Testis (tissue), 3 donors: Measurements from ENCODE around the gene TREH. TPM values are rescaled to one million over a fixed set of nuclear protein-coding genes. Genes with fewer than 3 reads are reported as not detected.

ENCODE experiments used
- DNase-seq: peaks from one replicate; pipeline ENCODE4 v3.0.0-alpha.2; 2019
- H3K27ac ChIP-seq, 2 donors: fragments of 200-600 bp; sonication (generic); one replicate each; pipeline ENCODE4 v1.5.1; 2019
- H3K27me3 ChIP-seq: fragments of 200-600 bp; sonication (generic); one replicate; pipeline ENCODE4 v1.5.1; 2019
- H3K36me3 ChIP-seq: fragments of 200-600 bp; sonication (generic); one replicate; pipeline ENCODE4 v1.5.1; 2017; ENCODE audit warnings: low read depth; ENCODE audit errors: missing control alignments
- H3K4me1 ChIP-seq: fragments of 200-600 bp; sonication (generic); one replicate; pipeline ENCODE4 v1.5.1; 2019
- H3K4me3 ChIP-seq, 2 donors: fragments of 200-600 bp; sonication (generic); one replicate each; pipeline ENCODE4 v1.5.1; 2017 to 2019
- H3K9me3 ChIP-seq: fragments of 200-600 bp; sonication (generic); one replicate; pipeline ENCODE4 v1.5.1; 2017
- CTCF ChIP-seq, 3 experiments: fragments of 450-650 bp in 2 of 3; fragments of 200-600 bp in 1 of 3; sonication (generic) in 1 of 3; IDR thresholded peaks; one replicate each; pipeline ENCODE4 v1.5.1; 2016 to 2019; ENCODE audit warnings: antibody characterized with exemption in 3 of 3, mild to moderate bottlenecking in 2 of 3, moderate library complexity in 1 of 3
- POLR2A ChIP-seq: fragments of 450-650 bp; IDR thresholded peaks from one replicate; pipeline ENCODE4 v1.6.1; 2017; ENCODE audit warnings: antibody characterized with exemption, mild to moderate bottlenecking, moderate library complexity
- WGBS, 2 donors: methylation state at CpG; one replicate each; pipeline ENCODE4 v1.1.5; 2018; 5-methylcytosine and 5-hydroxymethylcytosine counted together
- intact Hi-C: fragments of 100-400 bp; cut with DNase I; formaldehyde crosslinking; loops from one replicate; pipeline ENCODE4 v1.15.1; 2023; ENCODE audit warnings: low total_unique reads
- polyA plus RNA-seq: library from polyadenylated mRNA; stranded (reverse); fragments of 350-450 nt; fragmentation: Illumina TruSeq; extraction: RNeasy Lipid Tissue Mini Kit (QIAGEN cat#74804); gene quantifications from one replicate; pipeline ENCODE4 v1.2.3, GENCODE V29; 2014; ENCODE audit warnings: low read depth, low replicate concordance; ENCODE audit not compliant: insufficient read depth
- total RNA-seq, 2 donors: library from RNA; depleted of rRNA; stranded (reverse); fragments of >200 nt; gene quantifications; one replicate each; pipeline ENCODE4 v1.2.3, GENCODE V29; 2016

The TREH gene
- total and polyA plus RNA-seq, 3 donors from 2014 or later, result 0.62 to 4.0 (median 1.7) TPM

GRCh38 chr11:118619444-118620197 is 59.8 kb downstream of the TREH start:
- Histone ChIP-seq H3K27ac (peak overlapping the region; percentile 15 to 69), H3K27me3 (no peaks in the 10 kb centered on the region), H3K9me3 (no peaks in the 10 kb centered on the region), H3K4me3 (no peak overlapping the region), H3K4me1 (peaks cover 52% of the 10 kb centered on the region), H3K36me3 (no peaks in the 10 kb centered on the region)
- no peak for TF ChIP-seq POLR2A
- no peak for TF ChIP-seq CTCF (IDR thresholded peaks at IDR 0.05)
- intact Hi-C loops, result no loop called here
- DNase-seq, result no peak
- WGBS, 2 donors, result 50 to 51% methylated on average over 6 of the region's 6 CpGs

GRCh38 chr11:118618991-118619375 is 60.5 kb downstream of the TREH start:
- TF ChIP-seq POLR2A, result no peak
- no peak for TF ChIP-seq CTCF (IDR thresholded peaks at IDR 0.05)
- 19% methylated on average over 4 of the region's 4 CpGs for WGBS, 2 donors
- peak; percentile 66 for DNase-seq
- no peaks in the 10 kb centered on the region for H3K9me3 ChIP-seq
- intact Hi-C loops, result no loop called here
- H3K4me3 ChIP-seq, result no peak overlapping the region
- H3K4me1 ChIP-seq, result peaks cover 52% of the 10 kb centered on the region
- peak overlapping the region; percentile 15 to 69 for H3K27ac ChIP-seq
- H3K36me3 ChIP-seq, result no peaks in the 10 kb centered on the region
- no peaks in the 10 kb centered on the region for H3K27me3 ChIP-seq

GRCh38 chr11:118618115-118618990 is 61.1 kb downstream of the TREH start:
- peak overlapping the region; percentile 15 to 69 for H3K27ac ChIP-seq
- H3K9me3 ChIP-seq, result no peaks in the 10 kb centered on the region
- no peaks in the 10 kb centered on the region for H3K27me3 ChIP-seq
- WGBS, 2 donors, result 34 to 41% methylated on average over 10 to 11 of the region's 11 CpGs
- peak; percentile 78 for DNase-seq
- TF ChIP-seq POLR2A (no peak), CTCF (IDR thresholded peaks at IDR 0.05) (no peak)
- H3K4me3 ChIP-seq, result no peak overlapping the region
- intact Hi-C loops, result no loop called here
- H3K36me3 ChIP-seq, result no peaks in the 10 kb centered on the region
- H3K4me1 ChIP-seq, result peaks cover 52% of the 10 kb centered on the region

- intact Hi-C loops, result no loop called here
- H3K4me3 ChIP-seq, result no peak overlapping the region
- no peaks in the 10 kb centered on the region for H3K27me3 ChIP-seq
- peaks cover 35% of the 10 kb centered on the region for H3K4me1 ChIP-seq
- no peak for DNase-seq
- no peak overlapping the region for H3K27ac ChIP-seq
- no peaks in the 10 kb centered on the region for H3K9me3 ChIP-seq
- no peak for TF ChIP-seq POLR2A
- no peak for TF ChIP-seq CTCF (IDR thresholded peaks at IDR 0.05)
- WGBS, 2 donors, result 86 to 87% methylated on average over 3 to 5 of the region's 5 CpGs
- H3K36me3 ChIP-seq, result no peaks in the 10 kb centered on the region
Observed at GRCh38 chr11:118615976-118616371, 63.5 kb downstream of the TREH start.
